Left lung (tissue), 10 donors: ENCODE results near the gene ZNF185. TPM values are rescaled to one million over a fixed set of nuclear protein-coding genes. Genes with fewer than 3 reads are reported as not detected.

Experiments
- ATAC-seq: fragments of 200-7000 bp; cut with Tn5 transposase; one replicate; pipeline ENCODE4 v1.9.1; 2020; ENCODE audit warnings: moderate library complexity
- DNase-seq, 4 donors: peaks; one replicate each; pipeline ENCODE4 v3.0.0-alpha.2; 2013 to 2020
- H3K27ac ChIP-seq, 2 donors: fragments of 200-600 bp; sonication (generic) in 1 of 2; one replicate each; pipeline versions ENCODE4 v1.5.0 to v1.8.0; 2020 to 2021
- H3K27me3 ChIP-seq, 2 donors: fragments of 200-600 bp; sonication (generic) in 1 of 2; one replicate each; pipeline versions ENCODE4 v1.5.0 to v1.8.0; 2020 to 2021
- H3K36me3 ChIP-seq, 2 donors: fragments of 200-600 bp; sonication (generic) in 1 of 2; one replicate each; pipeline versions ENCODE4 v1.5.0 to v1.8.0; 2020 to 2021
- H3K4me1 ChIP-seq, 2 donors: fragments of 200-600 bp; one replicate each; pipeline ENCODE4 v1.8.0; 2021
- H3K4me3 ChIP-seq, 2 donors: fragments of 200-600 bp; sonication (generic) in 1 of 2; one replicate each; pipeline versions ENCODE4 v1.5.0 to v1.8.0; 2020 to 2021; ENCODE audit warnings: mild to moderate bottlenecking in 1 of 2
- H3K9me3 ChIP-seq, 2 donors: fragments of 200-600 bp; sonication (generic) in 1 of 2; one replicate each; pipeline versions ENCODE4 v1.5.0 to v1.8.0; 2020 to 2021
- intact Hi-C, 2 donors: fragments of 100-400 bp; cut with DNase I; formaldehyde crosslinking; loops; one replicate each; pipeline versions ENCODE4 v1.11.2 to v1.14.2; 2022
- polyA plus RNA-seq, 6 donors: library from polyadenylated mRNA; unstranded; fragments of 120-200 nt; gene quantifications; one replicate each; pipeline ENCODE4 v1.2.1, GENCODE V29; 2013; ENCODE audit not compliant: insufficient read length in 6 of 6
- total RNA-seq, 2 donors: library from RNA; stranded (reverse); fragmentation: NEBNext Ultra II Directional; extraction: Animal tissue kit (Norgen Biotek cat#: 25700); gene quantifications; one replicate each; pipeline ENCODE4 v1.2.1, GENCODE V29; 2021
- TF ChIP-seq, protein P1 (sequence below), 2 donors: fragments of 200-600 bp; sonication (generic) in 1 of 2; IDR thresholded peaks; one replicate each; pipeline versions ENCODE4 v1.5.0 to v1.8.0; 2021; ENCODE audit warnings: antibody characterized with exemption in 2 of 2
- donor health status: DM: no; HTN: yes; CAD: no.
- donor health status: DM: no; HTN: no; CAD: no.

Gene ZNF185
- total and polyA plus RNA-seq, 8 donors = 11.5 to 26.2 (median 20.0) TPM

DNA sequence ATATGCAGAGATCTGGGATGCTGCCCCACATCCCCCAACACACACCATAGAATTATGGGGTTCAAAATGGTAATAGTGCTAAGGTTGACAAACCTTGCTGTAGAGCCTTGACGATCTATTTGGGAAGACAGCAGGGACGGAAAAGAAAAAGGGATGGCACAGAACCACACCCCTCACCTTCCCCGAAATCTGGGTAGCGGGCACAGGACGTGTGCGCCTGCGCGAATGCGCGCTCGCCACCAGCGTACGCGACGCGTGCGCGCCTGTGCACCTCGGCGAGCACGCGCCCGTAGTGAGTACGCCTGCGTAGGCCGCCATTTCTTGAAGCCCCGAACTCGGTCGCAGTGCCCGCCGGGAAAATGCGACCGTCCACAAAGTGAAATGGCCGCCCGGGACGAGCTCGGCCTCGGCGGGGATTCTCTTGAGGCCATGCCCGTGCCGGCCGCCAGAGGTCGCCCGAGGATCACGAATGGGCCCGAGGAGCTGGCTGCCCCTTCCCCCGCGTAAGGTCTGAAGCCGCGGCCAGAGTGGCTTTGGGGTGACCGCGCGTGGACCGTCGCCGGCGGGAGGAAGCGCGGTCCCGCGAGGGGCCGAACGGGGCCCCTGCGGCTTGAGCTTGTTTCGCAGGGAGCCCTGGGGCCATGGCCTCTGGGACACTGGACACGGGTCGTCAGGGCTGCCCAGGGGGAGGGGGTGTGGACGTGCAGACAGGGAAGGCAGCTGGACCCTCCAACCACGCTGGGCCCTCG, 43.6 kb downstream of the ZNF185 start:
- ATAC-seq (peak; percentile 97), DNase-seq (peak; percentile 86 to 96 (median 92))
- Histone ChIP-seq H3K9me3 (no peaks in the 10 kb centered on the region), H3K4me3 (peak overlapping the region; percentile 21 to 45), H3K4me1 (no peaks in the 10 kb centered on the region), H3K27ac (peak overlapping the region; percentile 65 to 77), H3K27me3 (no peaks in the 10 kb centered on the region), H3K36me3 (no peaks in the 10 kb centered on the region)
- TF ChIP-seq, protein P1, sequence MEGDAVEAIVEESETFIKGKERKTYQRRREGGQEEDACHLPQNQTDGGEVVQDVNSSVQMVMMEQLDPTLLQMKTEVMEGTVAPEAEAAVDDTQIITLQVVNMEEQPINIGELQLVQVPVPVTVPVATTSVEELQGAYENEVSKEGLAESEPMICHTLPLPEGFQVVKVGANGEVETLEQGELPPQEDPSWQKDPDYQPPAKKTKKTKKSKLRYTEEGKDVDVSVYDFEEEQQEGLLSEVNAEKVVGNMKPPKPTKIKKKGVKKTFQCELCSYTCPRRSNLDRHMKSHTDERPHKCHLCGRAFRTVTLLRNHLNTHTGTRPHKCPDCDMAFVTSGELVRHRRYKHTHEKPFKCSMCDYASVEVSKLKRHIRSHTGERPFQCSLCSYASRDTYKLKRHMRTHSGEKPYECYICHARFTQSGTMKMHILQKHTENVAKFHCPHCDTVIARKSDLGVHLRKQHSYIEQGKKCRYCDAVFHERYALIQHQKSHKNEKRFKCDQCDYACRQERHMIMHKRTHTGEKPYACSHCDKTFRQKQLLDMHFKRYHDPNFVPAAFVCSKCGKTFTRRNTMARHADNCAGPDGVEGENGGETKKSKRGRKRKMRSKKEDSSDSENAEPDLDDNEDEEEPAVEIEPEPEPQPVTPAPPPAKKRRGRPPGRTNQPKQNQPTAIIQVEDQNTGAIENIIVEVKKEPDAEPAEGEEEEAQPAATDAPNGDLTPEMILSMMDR (IDR thresholded peaks at IDR 0.05) = peak; percentile 68 to 91
- intact Hi-C loops = no loop called here

DNA sequence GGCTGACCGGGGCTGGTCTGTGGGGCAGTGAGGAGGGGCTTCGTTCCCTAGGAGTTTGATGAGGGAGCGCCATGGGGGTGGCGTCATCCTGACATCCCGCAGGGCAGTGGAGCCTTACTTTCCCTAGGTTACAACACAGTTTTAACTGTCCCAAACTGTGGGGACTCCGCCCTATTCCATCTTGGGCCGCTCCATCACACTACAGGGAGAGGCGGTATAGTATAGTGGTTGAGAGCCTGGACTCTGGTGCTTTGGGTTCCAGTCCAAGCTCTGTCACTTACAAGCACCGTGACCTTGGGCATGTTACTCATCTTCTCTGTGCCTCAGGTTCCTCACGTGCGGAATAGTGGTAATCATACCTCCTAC, 44.2 kb downstream of the ZNF185 start:
- no peaks in the 10 kb centered on the region for H3K27me3 ChIP-seq
- no peaks in the 10 kb centered on the region for H3K9me3 ChIP-seq
- peak; percentile 6 for ATAC-seq
- H3K27ac ChIP-seq = peak overlapping the region; percentile 65 to 77
- peak overlapping the region; percentile 21 to 45 for H3K4me3 ChIP-seq
- intact Hi-C loops = no loop called here
- no peaks in the 10 kb centered on the region for H3K4me1 ChIP-seq
- H3K36me3 ChIP-seq = no peaks in the 10 kb centered on the region
- DNase-seq = no peak
- TF ChIP-seq, protein P1 (IDR thresholded peaks at IDR 0.05) = no peak

DNA sequence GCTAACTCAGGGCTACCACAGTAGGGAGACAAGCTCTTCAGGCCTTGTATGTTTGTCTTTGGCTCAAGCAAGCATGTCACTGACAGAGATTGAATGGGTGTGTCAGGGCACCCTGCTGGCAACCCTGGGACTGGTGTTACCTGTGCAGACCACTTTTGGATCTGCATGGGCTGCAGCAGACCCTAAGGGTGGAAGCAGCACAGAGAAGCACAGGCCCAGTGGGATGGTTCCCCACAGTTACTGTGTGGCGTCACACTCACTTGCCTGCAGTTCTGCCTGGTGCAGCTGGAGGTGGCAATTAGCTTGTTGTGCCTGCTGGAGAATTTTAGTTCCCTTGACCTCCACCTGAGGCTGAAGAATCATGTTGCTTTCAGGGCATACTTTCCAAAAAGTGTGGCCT, 46.0 kb downstream of the ZNF185 start:
- TF ChIP-seq, protein P1 (IDR thresholded peaks at IDR 0.05) = no peak
- intact Hi-C loops = no loop called here
- H3K4me1 ChIP-seq = no peaks in the 10 kb centered on the region
- no peaks in the 10 kb centered on the region for H3K36me3 ChIP-seq
- H3K4me3 ChIP-seq = no peak overlapping the region
- no peak for ATAC-seq
- H3K9me3 ChIP-seq = no peaks in the 10 kb centered on the region
- H3K27me3 ChIP-seq = no peaks in the 10 kb centered on the region
- H3K27ac ChIP-seq = no peak overlapping the region
- DNase-seq = peak in 1 of 4 donors; percentile 24

DNA sequence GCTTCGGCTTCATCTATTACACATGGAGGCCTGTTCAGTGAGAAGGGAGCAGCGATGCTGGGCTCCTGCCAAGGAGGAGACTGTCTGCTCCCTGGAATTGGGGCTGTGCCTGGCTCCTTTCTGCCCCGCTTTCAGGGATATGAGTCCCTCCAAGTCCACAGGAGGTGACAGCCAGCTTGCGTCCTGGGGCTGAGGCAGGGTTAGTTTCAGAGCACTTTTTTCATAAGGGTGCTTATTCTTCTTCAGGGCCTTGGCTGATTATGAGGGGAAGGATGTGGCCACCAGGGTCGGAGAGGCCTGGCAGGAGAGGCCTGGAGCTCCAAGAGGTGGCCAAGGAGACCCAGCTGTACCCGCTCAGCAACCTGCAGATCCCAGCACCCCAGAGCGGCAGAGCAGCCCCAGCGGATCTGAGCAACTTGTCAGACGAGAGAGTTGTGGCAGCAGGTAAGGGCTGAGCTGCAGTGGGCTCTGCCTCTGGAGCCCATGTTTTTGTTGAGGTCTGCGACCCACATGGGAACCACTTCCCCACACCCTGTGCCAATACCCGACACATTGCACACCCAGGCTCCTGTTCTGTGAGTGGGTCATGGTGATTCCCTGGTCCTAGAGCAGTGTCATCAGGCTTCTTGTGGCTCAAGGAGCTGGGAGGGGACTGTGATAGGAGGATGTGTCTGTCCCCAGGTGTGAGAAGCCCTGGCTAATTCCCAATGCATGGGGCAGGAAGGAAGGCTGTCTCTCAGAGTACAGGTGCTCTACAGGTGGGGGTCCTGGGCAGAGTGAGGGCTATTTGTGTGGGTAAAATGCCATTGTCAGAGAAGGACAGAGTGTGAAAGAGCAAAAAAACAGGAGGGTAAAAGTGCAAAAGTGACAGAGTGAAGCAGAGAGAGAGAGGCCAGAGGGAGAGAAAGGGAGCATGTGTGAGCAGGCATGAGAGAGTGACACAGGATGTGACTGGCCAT, 47.4 kb downstream of the ZNF185 start:
- no peaks in the 10 kb centered on the region for H3K4me1 ChIP-seq
- H3K27me3 ChIP-seq = no peaks in the 10 kb centered on the region
- intact Hi-C loops = no loop called here
- no peak overlapping the region for H3K27ac ChIP-seq
- no peaks in the 10 kb centered on the region for H3K9me3 ChIP-seq
- H3K4me3 ChIP-seq = no peak overlapping the region
- TF ChIP-seq, protein P1 (IDR thresholded peaks at IDR 0.05) = no peak
- ATAC-seq (no peak), DNase-seq (peak in 1 of 4 donors; percentile 20)
- H3K36me3 ChIP-seq = no peaks in the 10 kb centered on the region

DNA sequence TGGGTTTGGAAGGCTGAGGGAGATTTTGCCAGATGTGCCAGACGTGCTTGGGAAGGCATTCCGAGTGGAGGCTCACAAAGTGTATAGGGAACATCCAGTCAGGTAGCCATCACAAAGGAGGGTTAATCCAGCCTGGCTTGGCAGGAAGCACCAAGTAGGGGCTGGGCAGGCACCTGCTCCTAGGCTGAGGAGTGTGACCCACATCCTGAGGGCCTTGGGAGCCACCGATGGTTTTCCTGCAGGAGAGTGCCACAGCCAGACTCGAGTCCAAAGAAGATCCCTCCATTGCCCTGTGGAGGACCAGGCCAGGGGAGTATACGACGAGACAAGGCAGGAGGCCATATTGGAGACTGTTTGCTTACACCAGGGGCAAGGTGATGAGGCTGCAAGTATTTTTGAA, 48.8 kb downstream of the ZNF185 start:
- no peak for ATAC-seq
- no peaks in the 10 kb centered on the region for H3K36me3 ChIP-seq
- intact Hi-C loops = no loop called here
- no peaks in the 10 kb centered on the region for H3K4me1 ChIP-seq
- TF ChIP-seq, protein P1 (IDR thresholded peaks at IDR 0.05) = no peak
- H3K27me3 ChIP-seq = no peaks in the 10 kb centered on the region
- H3K27ac ChIP-seq = no peak overlapping the region
- no peaks in the 10 kb centered on the region for H3K9me3 ChIP-seq
- H3K4me3 ChIP-seq = no peak overlapping the region
- no peak for DNase-seq
